IMR-90 (cell line): ENCODE results near the gene RIPK4. TPM values are rescaled to one million over a fixed set of nuclear protein-coding genes. Genes with fewer than 3 reads are reported as not detected.

ENCODE experiments used
- ATAC-seq: fragments of 200-7000 bp; cut with Tn5 transposase; 2 replicates; pipeline ENCODE4 v1.9.1; 2020; ENCODE audit warnings: low read depth, mild to moderate bottlenecking, moderate library complexity
- BruUV-seq: library from RNA; stranded (reverse); fragments of 400-500 nt; replicated peaks from 2 replicates; lab custom pipeline; 2021; lab: Mats Ljungman, UMichigan
- CTCF ChIA-PET: fragments of 300-600 bp; formaldehyde crosslinking; extraction: SDS; loops from one replicate; lab custom pipeline; 2021; ENCODE audit warnings: antibody characterized with exemption; lab: Yijun Ruan, JAX
- POLR2A ChIA-PET: fragments of 300-600 bp; sonication (Branson Sonifier 250); formaldehyde crosslinking; loops from one replicate; lab custom pipeline; 2022; ENCODE audit warnings: antibody characterized with exemption; ENCODE audit not compliant: unreplicated experiment; lab: Charles Lee
- DNase-seq: peaks from one replicate; pipeline ENCODE4 v3.0.0; 2013
- H2AFZ ChIP-seq: replicated peaks from 2 replicates; pipeline ENCODE3; 2013; ENCODE audit warnings: low read length, mild to moderate bottlenecking; ENCODE audit not compliant: poor library complexity
- H2AK5ac ChIP-seq: 2 replicates; pipeline ENCODE4 v1.6.1; 2013; ENCODE audit warnings: low read depth, low read length, inconsistent platforms
- H2AK9ac ChIP-seq: replicated peaks from 2 replicates; pipeline ENCODE3; 2013; ENCODE audit warnings: mild to moderate bottlenecking, low read depth, low read length, moderate library complexity; ENCODE audit not compliant: poor library complexity
- H2BK120ac ChIP-seq: 2 replicates; pipeline ENCODE4 v1.6.1; 2013; ENCODE audit warnings: low read depth, low read length, inconsistent platforms
- H2BK15ac ChIP-seq: 3 replicates; pipeline ENCODE4 v1.6.1; 2013; ENCODE audit warnings: low read depth, low read length, inconsistent platforms
- H2BK20ac ChIP-seq: 2 replicates; pipeline ENCODE4 v1.6.1; 2013; ENCODE audit warnings: low read depth, mild to moderate bottlenecking, inconsistent platforms, low read length, moderate library complexity
- H2BK5ac ChIP-seq: 2 replicates; pipeline ENCODE4 v1.6.1; 2013; ENCODE audit warnings: mild to moderate bottlenecking, low read depth, low read length, inconsistent platforms; ENCODE audit not compliant: poor library complexity, severe bottlenecking
- H3K14ac ChIP-seq: replicated peaks from 2 replicates; pipeline ENCODE4 v1.6.1; 2013; ENCODE audit warnings: low read depth, low read length, inconsistent platforms
- H3K18ac ChIP-seq: 2 replicates; pipeline ENCODE4 v1.6.1; 2013; ENCODE audit warnings: low read depth, low read length, control low read depth
- H3K23ac ChIP-seq: 2 replicates; pipeline ENCODE4 v1.6.1; 2013; ENCODE audit warnings: low read depth, low read length, inconsistent platforms
- H3K27ac ChIP-seq: 2 replicates; pipeline ENCODE4 v1.5.1; 2013; ENCODE audit warnings: mild to moderate bottlenecking, control low read depth, low read length; ENCODE audit not compliant: insufficient read depth
- H3K27me3 ChIP-seq: 2 replicates; pipeline ENCODE4 v1.6.1; 2013; ENCODE audit warnings: low read length; ENCODE audit not compliant: control insufficient read depth, insufficient read depth
- H3K36me3 ChIP-seq: 2 replicates; pipeline ENCODE4 v1.6.1; 2013; ENCODE audit warnings: low read length, mixed read lengths; ENCODE audit not compliant: control insufficient read depth, insufficient read depth
- H3K4ac ChIP-seq: 2 replicates; pipeline ENCODE4 v1.6.1; 2013; ENCODE audit warnings: low read depth, low read length, inconsistent platforms
- H3K4me1 ChIP-seq: 2 replicates; pipeline ENCODE4 v1.6.1; 2013; ENCODE audit warnings: low read length, mixed read lengths; ENCODE audit not compliant: control insufficient read depth, insufficient read depth
- H3K4me2 ChIP-seq: 2 replicates; pipeline ENCODE4 v1.6.1; 2013; ENCODE audit warnings: low read depth, mild to moderate bottlenecking, control low read depth, low read length, moderate library complexity
- H3K4me3 ChIP-seq: 2 replicates; pipeline ENCODE4 v1.5.1; 2013; ENCODE audit warnings: low read depth, mild to moderate bottlenecking, control low read depth, low read length, moderate library complexity; ENCODE audit not compliant: insufficient read depth
- H3K56ac ChIP-seq: 2 replicates; pipeline ENCODE4 v1.6.1; 2013; ENCODE audit warnings: low read length, inconsistent platforms; ENCODE audit not compliant: insufficient read depth; ENCODE audit errors: extremely low read depth
- H3K79me1 ChIP-seq, 2 experiments: 2 replicates each; pipeline ENCODE4 v1.6.1; 2013; ENCODE audit warnings: low read length in 2 of 2, inconsistent platforms in 1 of 2, low read depth in 1 of 2
- H3K9ac ChIP-seq: 2 replicates; pipeline ENCODE4 v1.6.1; 2013; ENCODE audit warnings: low read depth, low read length, control low read depth
- H3K9me1 ChIP-seq: 2 replicates; pipeline ENCODE4 v1.6.1; 2013; ENCODE audit warnings: low read length, inconsistent platforms; ENCODE audit not compliant: insufficient read depth
- H3K9me3 ChIP-seq: 2 replicates; pipeline ENCODE4 v1.6.1; 2013; ENCODE audit warnings: low read length; ENCODE audit not compliant: control insufficient read depth, insufficient read depth
- H4K20me1 ChIP-seq: 2 replicates; pipeline ENCODE4 v1.6.1; 2013; ENCODE audit warnings: low read length, inconsistent platforms; ENCODE audit not compliant: insufficient read depth
- H4K5ac ChIP-seq: 2 replicates; pipeline ENCODE4 v1.6.1; 2013; ENCODE audit warnings: mild to moderate bottlenecking, low read depth, low read length, control low read depth
- H4K8ac ChIP-seq, 2 experiments: 2 replicates each; pipeline ENCODE4 v1.6.1; 2013; ENCODE audit warnings: low read depth in 2 of 2, low read length in 2 of 2, control low read depth in 1 of 2, inconsistent platforms in 1 of 2
- H4K91ac ChIP-seq: 2 replicates; pipeline ENCODE4 v1.6.1; 2013; ENCODE audit warnings: low read depth, low read length, inconsistent platforms; ENCODE audit not compliant: insufficient read depth
- FOS ChIP-seq: fragments of 150-350 bp; IDR thresholded peaks from 2 replicates; pipeline ENCODE4 v1.6.1; 2016; ENCODE audit warnings: low read depth, low read length
- RAD21 ChIP-seq: IDR thresholded peaks from 2 replicates; pipeline ENCODE4 v1.6.1; 2012; ENCODE audit warnings: low read length, improper control_type of control experiment
- RCOR1 ChIP-seq: IDR thresholded peaks from 2 replicates; pipeline ENCODE4 v1.6.1; 2012; ENCODE audit warnings: mild to moderate bottlenecking, low read length, improper control_type of control experiment; ENCODE audit not compliant: insufficient replicate concordance
- WGBS, 2 experiments: methylation state at CpG; one replicate each; pipeline versions ENCODE4 v1.1.5 to v1.1.7; 2013; ENCODE audit warnings: missing lambda C conversion rate in 2 of 2; ENCODE audit not compliant: insufficient read length in 1 of 2; ENCODE audit errors: extremely low coverage in 2 of 2; 5-methylcytosine and 5-hydroxymethylcytosine counted together
- dilution Hi-C: fragments of 300-500 bp; cut with HindIII; formaldehyde crosslinking; loops from one replicate; pipeline ENCODE4 v1.14.3; 2018; ENCODE audit warnings: low sequenced_read_pairs; ENCODE audit not compliant: unreplicated experiment
- in situ Hi-C: fragments of 300-500 bp; cut with MboI; formaldehyde crosslinking; loops from 3 replicates; pipeline ENCODE4 v1.14.3; 2019; ENCODE audit warnings: low sequenced_read_pairs, inconsistent platforms, mixed read lengths
- intact Hi-C: fragments of 100-400 bp; cut with micrococcal nuclease; formaldehyde crosslinking; loops from 2 replicates; pipeline ENCODE4 v1.10.0; 2022
- polyA plus RNA-seq, 3 experiments: library from polyadenylated mRNA; depleted of rRNA; stranded (reverse); fragments of >200 nt; gene quantifications; 2 replicates each; pipeline ENCODE4 v1.2.3, GENCODE V29; 2012; ENCODE audit warnings: low replicate concordance in 1 of 3
- total RNA-seq: library from RNA; depleted of rRNA; stranded (reverse); fragments of >200 nt; gene quantifications from 2 replicates; pipeline ENCODE4 v1.2.3, GENCODE V29; 2012

RIPK4 gene
- total and polyA plus RNA-seq, 2 of the 4 experiments (the other 2 are of a cell fraction), result under 0.01 to 0.03 TPM

- H3K9me1 ChIP-seq, result no peaks in the 10 kb centered on the region; the same call in 1 of the 2 replicates
Measured at GRCh38 chr21:41795726-41796125, 28.9 kb upstream of the RIPK4 start.

More at GRCh38 chr21:41795726-41796125, 28.9 kb upstream of the RIPK4 start:
- ATAC-seq (no peak), DNase-seq (no peak)
- Histone ChIP-seq H2BK20ac (no peak overlapping the region), H3K23ac (no peak overlapping the region), H3K4me3 (no peak overlapping the region), H3K56ac (no peak overlapping the region), H2AFZ (no peak overlapping the region), H3K9me3 (peaks cover 4% of the 10 kb centered on the region; the same call in 1 of the 2 replicates), H3K9ac (no peak overlapping the region), H3K14ac (no peak overlapping the region), H2AK9ac (no peak overlapping the region), H2BK120ac (no peak overlapping the region), H3K79me1 (no peaks in the 10 kb centered on the region), H3K4me1 (no peaks in the 10 kb centered on the region), H3K4me2 (no peak overlapping the region), H2AK5ac (no peak overlapping the region), H4K20me1 (no peaks in the 10 kb centered on the region), H3K4ac (no peak overlapping the region), H4K5ac (no peak overlapping the region), H2BK5ac (no peak overlapping the region), H3K18ac (no peak overlapping the region), H2BK15ac (no peak overlapping the region), H4K91ac (no peak overlapping the region), H4K8ac (no peak overlapping the region), H3K27ac (no peak overlapping the region), H3K27me3 (no peaks in the 10 kb centered on the region), H3K36me3 (peaks cover 13% of the 10 kb centered on the region)
- ChIA-PET CTCF (no interaction called here), POLR2A (no interaction called here)
- TF ChIP-seq RCOR1 (no peak), RAD21 (no peak), FOS (no peak)
- intact Hi-C loops (no loop called here), dilution Hi-C loops (no loop called here), in situ Hi-C loops (loop anchor here (25.0 kb wide), 1 partner anchor 508 kb away; no protein-coding TSS in a partner anchor)
- BruUV-seq, result no TSS peak
- WGBS, 2 experiments, result no CpG with 5 or more reads among the region's 3 CpGs
